Measurements from ENCODE around the gene TRIP4.
A peak's percentile ranks its signal among the peaks of the same experiment; 100 is the strongest.
"Not testable (repeated sequence)": the region's sequence is repeated elsewhere in the genome, so short reads cannot be mapped to it uniquely, and the experiment has no call there.

TRIP4 gene

DNA sequence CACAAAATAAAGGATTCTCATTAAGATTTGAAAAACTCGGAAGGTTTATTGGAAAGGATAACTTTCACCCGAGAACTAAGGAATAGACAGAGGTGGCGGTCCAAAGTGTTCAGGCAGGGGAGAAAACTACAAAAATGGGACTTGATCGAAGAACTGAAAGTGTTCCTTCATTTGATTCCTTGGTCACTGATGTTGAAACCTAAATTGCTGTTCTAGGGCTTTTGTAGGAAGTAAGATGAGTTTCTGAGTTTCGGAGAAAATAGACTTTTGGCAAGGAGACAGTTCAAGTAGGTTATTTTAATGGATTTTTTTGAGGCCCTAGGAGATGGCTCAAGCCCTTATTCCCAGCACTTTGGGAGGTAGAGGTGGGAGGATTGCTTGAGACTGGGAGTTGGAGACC is 1.4 kb downstream of the TRIP4 start:
- H3K4me3 ChIP-seq (ENCODE audit: low read depth, low read length): peak overlapping the region; percentile 80
- TF ChIP-seq, protein P1, sequence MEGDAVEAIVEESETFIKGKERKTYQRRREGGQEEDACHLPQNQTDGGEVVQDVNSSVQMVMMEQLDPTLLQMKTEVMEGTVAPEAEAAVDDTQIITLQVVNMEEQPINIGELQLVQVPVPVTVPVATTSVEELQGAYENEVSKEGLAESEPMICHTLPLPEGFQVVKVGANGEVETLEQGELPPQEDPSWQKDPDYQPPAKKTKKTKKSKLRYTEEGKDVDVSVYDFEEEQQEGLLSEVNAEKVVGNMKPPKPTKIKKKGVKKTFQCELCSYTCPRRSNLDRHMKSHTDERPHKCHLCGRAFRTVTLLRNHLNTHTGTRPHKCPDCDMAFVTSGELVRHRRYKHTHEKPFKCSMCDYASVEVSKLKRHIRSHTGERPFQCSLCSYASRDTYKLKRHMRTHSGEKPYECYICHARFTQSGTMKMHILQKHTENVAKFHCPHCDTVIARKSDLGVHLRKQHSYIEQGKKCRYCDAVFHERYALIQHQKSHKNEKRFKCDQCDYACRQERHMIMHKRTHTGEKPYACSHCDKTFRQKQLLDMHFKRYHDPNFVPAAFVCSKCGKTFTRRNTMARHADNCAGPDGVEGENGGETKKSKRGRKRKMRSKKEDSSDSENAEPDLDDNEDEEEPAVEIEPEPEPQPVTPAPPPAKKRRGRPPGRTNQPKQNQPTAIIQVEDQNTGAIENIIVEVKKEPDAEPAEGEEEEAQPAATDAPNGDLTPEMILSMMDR (IDR thresholded peaks at IDR 0.05; ENCODE audit: low read depth, low read length): no peak

DNA sequence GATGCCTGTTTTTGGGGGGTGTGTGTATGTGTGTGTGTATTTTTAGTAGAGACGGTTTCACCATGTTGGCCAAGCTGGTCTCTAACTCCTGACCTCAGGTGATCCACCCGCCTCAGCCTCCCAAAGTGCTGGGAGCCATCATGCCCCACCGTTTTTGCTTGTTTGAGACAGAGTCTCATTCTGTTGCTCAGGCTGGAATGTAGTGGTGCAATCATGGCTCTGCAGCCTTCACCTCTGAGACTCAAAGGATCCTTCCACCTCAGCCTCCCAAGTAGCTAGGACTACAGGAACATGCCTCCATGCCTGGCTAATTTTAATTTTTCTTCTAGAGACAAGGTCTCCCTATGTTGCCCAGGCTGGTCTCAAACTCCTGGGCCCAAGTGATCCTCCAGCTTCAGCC is 4.8 kb downstream of the TRIP4 start:
- H3K4me3 ChIP-seq (ENCODE audit: low read depth, low read length): not testable (repeated sequence)

DNA sequence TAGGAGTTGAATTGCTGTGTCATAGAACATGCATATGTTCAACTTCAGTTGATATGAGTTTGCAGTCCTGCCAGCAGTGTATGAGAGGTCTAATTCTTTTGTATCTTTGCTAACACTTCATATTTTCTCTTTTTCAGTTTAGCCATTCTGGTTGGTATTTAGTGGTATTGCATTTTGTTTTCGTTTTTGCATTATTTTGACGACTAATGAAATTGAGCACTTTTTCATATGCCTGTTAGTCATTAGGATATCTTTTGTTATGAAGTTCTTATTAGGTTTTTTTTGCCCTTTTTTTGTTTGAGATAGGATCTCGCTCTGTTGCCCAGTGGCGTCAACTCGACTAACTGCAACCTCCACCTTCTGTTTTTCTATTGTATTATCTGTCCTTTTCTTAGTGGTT is 9.2 kb downstream of the TRIP4 start:
- H3K4me3 ChIP-seq (ENCODE audit: low read depth, low read length): no peak overlapping the region
- TF ChIP-seq, protein P1 (IDR thresholded peaks at IDR 0.05; ENCODE audit: low read depth, low read length): no peak

DNA sequence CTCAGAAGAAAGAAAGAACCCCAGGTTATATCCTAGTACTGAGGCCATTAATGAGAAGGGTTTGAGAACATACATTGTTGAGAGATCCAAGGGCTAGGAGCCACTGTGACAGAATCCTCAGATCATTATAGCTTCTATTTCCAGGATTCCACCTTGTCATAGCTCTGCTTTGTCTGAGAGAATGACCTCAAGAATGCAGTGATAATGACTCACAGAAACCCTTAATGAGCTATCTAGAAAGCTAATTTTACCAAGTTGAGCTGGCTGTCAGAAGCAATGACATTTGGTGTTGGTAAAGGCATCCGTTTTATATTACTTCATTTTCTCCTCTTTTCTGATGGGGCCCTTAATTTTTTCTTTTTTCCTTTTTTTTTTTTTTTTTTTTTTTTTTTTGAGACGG is 10.9 kb downstream of the TRIP4 start:
- TF ChIP-seq, protein P1 (IDR thresholded peaks at IDR 0.05; ENCODE audit: low read depth, low read length): no peak
- H3K4me3 ChIP-seq (ENCODE audit: low read depth, low read length): no peak overlapping the region

DNA sequence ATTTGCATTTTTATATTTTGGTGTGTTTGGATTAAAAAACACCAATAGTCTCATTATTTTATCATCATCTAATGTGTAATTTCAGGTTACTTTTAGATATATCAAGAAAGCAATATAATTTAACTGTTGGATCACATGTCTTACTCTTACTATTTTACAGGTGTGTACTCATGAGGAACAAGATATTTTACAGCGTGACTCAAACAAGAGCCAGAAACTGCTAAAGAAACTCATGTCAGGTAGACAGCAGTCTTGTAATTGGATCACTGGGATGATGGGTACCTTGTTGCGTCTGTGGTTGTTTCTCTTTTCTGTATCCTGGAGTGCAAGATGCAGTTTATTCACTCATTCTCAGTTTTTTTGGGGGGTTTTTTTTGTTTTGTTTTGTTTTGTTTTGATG is 12.9 kb downstream of the TRIP4 start:
- TF ChIP-seq, protein P1 (IDR thresholded peaks at IDR 0.05; ENCODE audit: low read depth, low read length): no peak
- H3K4me3 ChIP-seq (ENCODE audit: low read depth, low read length): no peak overlapping the region

DNA sequence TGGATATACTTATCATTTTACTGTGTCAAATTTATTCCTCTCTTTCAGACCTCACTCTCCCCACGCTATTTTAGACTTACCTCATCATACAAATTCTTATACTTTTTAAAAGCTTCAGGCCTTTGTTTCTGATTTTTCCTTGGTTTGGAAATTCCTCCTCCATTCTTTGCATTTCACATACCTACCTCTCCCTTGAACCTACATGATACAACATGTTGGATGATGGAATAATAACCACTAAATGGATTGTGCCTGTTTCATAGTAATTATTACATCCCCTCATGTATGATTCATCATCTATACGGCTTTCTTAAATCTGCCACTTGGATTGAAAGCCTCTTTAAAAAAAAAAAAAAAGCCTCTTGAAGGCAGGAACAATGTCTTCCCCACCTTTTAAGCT is 24.6 kb downstream of the TRIP4 start:
- H3K4me3 ChIP-seq (ENCODE audit: low read depth, low read length): no peak overlapping the region
- TF ChIP-seq, protein P1 (IDR thresholded peaks at IDR 0.05; ENCODE audit: low read depth, low read length): no peak

DNA sequence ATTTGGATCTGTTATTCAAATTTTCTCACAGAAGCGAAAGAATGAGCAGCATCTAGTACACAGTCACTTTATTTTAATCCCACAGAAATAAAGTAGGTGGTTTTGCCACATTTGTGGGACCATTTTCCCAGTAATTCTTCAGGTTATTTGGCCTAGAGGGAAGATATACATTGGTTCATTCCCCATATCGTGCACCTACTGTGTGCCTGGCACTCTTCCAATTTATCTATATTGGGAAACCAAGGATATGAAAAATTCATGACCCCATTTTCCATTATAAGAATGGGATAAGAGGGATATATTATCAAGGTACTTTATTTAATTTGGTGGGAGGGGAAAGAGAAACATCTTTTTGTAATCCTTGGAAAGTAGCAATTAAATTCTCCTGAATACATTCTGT is 35.1 kb downstream of the TRIP4 start:
- TF ChIP-seq, protein P1 (IDR thresholded peaks at IDR 0.05; ENCODE audit: low read depth, low read length): no peak
- no peak overlapping the region for H3K4me3 ChIP-seq (ENCODE audit: low read depth, low read length)

DNA sequence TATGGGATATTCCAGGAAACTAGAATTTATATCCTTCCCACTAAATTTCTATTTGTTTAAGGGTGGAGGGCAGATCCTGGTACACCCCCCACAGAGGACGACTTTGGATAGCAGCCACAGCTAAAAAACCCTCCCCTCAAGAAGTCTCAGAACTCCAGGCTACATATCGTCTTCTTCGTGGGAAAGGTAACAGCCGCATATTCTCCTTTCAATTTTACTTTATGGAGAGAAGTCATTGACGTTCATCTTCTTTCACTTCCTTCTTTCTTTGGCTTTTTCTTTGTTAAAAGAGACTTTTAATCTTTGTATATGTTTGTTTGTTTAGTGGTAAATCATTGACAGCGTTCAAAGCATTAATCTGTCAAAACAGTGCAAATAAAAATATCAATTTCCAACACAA is 36.3 kb downstream of the TRIP4 start:
- TF ChIP-seq, protein P1 (IDR thresholded peaks at IDR 0.05; ENCODE audit: low read depth, low read length): no peak
- H3K4me3 ChIP-seq (ENCODE audit: low read depth, low read length): no peak overlapping the region
